GM19324 (cell line): ENCODE measurements around the gene NTSR1.

Experiments
- ATAC-seq: cut with Tn5 transposase; IDR thresholded peaks from one replicate; pipeline ENCODE4 v1.9.1; 2021; ENCODE audit warnings: mild to moderate bottlenecking, moderate library complexity; ENCODE audit not compliant: unreplicated experiment, low FRiP score

The NTSR1 gene

GRCh38 chr20:62779417-62779685 lies 70.7 kb downstream of the NTSR1 start:
- no peak for ATAC-seq

GRCh38 chr20:62780204-62780603 lies 71.6 kb downstream of the NTSR1 start:
- no peak for ATAC-seq

- ATAC-seq: no peak
Observed at GRCh38 chr20:62780696-62781095, 72.1 kb downstream of the NTSR1 start.

- no peak for ATAC-seq
Observed at GRCh38 chr20:62782149-62782892, 73.7 kb downstream of the NTSR1 start.

DNA sequence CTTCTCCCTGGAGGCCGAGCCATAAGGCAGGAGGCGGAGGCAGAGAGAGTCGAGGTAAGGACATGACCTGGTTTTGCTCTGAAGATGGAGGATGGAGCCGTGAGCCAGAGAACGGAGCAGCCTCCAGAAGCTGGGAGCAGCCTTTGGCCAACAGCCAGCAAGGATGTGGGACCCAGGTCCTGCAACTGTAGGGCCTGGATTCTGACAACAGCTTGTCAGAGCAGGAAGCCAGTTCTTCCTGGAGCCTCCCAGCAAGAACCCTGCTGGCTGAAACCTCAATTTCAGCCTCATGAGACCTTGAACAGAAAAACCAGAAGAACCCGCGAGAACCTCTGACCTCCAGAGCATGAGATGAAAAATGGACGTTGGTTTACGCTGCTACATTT lies 74.2 kb downstream of the NTSR1 start:
- ATAC-seq: no peak

- ATAC-seq: no peak
Observed at GRCh38 chr20:62784497-62784896, 75.9 kb downstream of the NTSR1 start.

DNA sequence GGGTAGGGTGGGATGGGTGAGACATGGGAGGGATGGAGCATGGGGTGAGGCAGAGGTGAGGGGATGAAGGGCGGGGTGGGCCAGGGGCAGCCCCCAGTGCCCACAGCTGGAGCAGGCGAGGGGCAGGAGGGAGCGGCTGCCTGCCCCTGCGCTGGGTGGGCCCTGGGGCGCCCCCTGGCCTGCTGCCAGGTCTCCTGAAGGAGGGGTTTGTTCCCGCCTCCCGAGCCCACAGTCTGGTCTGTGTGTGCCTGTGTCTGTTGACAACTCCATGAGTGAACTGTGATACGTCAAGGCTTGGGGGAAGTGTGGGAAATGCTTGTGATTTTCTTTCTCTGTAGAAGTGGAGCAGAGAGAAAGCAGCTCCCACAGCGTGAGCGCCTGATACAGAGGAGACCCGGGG lies 76.8 kb downstream of the NTSR1 start:
- ATAC-seq: no peak

- ATAC-seq: no peak
Observed at GRCh38 chr20:62786157-62786556, 77.5 kb downstream of the NTSR1 start.

GRCh38 chr20:62787321-62787720 lies 78.7 kb downstream of the NTSR1 start:
- no peak for ATAC-seq

DNA sequence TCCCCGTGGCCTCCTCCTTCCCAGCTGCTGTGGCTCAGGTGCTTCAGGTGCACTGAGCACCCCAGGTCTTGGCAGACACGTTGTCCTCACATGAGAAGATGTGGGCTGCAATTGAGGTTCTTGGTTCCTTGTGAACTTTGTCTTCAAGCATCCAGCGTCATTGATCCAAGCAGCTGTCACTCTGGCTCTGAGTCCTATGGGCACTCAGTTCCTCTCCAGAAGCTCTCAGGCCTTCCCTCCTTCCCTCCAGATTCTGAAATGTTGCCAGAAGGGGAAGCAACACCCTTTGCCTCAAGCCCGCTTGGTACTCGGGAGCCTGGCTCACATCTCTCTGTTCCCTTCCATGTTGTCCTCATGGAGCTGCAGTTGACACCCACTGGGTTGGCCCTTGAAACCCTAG lies 79.2 kb downstream of the NTSR1 start:
- no peak for ATAC-seq

- no peak for ATAC-seq
Observed at GRCh38 chr20:62788607-62789006, 80.0 kb downstream of the NTSR1 start.

DNA sequence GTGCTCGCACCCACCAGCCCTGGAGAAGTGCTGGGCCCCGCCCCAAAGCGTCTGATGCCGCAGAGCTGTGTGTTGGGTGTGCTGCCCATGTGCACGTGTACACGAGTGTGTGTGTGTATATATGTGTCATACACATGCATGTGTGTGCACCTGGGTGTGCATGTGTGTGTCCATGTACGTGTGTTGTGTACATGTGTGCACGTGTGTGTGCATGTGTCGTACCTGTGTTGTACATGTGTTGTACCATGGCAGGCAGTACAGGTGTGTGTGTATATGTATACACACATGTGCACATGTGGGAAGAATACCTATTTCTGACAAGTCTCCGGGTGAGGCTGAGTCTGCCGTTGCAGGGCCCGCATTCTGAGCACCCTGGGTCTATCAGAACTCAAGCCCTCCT lies 81.4 kb downstream of the NTSR1 start:
- ATAC-seq: no peak

GRCh38 chr20:62791301-62792181 lies 82.9 kb downstream of the NTSR1 start:
- no peak for ATAC-seq

GRCh38 chr20:62792182-62792939 lies 83.7 kb downstream of the NTSR1 start:
- no peak for ATAC-seq

GRCh38 chr20:62792940-62793756 lies 84.5 kb downstream of the NTSR1 start:
- no peak for ATAC-seq

- ATAC-seq: no peak
Observed at GRCh38 chr20:62793757-62794006, 85.0 kb downstream of the NTSR1 start.

- peak; percentile 73 for ATAC-seq
Observed at GRCh38 chr20:62794007-62794724, 85.5 kb downstream of the NTSR1 start.

GRCh38 chr20:62795023-62795761 lies 86.6 kb downstream of the NTSR1 start:
- ATAC-seq: no peak

GRCh38 chr20:62796699-62797491 lies 88.3 kb downstream of the NTSR1 start:
- ATAC-seq: no peak
